Lower leg skin (tissue), 3 donors: ENCODE data around the gene KIF5C.

Source experiments
- POLR2A ChIP-seq, 2 donors: fragments of 450-650 bp; IDR thresholded peaks; one replicate each; pipeline ENCODE4 v1.6.1; 2016 to 2017; ENCODE audit warnings: antibody characterized with exemption in 2 of 2, mild to moderate bottlenecking in 1 of 2, moderate library complexity in 1 of 2
- TF ChIP-seq, protein P1 (sequence below), 3 donors: fragments of 450-650 bp; IDR thresholded peaks; one replicate each; pipeline ENCODE4 v1.5.1; 2016; ENCODE audit warnings: antibody characterized with exemption in 3 of 3, mild to moderate bottlenecking in 3 of 3, moderate library complexity in 2 of 3

DNA sequence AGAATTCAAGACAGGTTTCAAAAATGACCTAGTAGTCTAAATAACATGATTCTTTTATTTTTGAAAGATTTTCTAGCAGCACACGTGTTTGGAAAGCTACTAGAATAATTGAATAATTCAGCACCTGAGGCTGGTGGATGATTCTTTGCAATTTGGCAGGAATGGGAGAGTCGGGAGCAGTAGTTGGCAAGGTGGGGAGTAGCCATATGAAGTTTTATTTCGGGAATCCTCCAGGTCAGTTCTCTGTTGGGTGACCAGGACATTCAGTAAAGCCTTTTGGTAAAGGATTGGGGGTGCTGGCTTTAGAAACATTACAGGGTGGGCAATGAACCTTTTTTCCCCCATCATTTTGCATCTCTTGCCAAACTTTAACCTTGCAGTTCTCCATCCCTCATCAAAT is 88.4 kb downstream of the KIF5C start:
- TF ChIP-seq, protein P1, sequence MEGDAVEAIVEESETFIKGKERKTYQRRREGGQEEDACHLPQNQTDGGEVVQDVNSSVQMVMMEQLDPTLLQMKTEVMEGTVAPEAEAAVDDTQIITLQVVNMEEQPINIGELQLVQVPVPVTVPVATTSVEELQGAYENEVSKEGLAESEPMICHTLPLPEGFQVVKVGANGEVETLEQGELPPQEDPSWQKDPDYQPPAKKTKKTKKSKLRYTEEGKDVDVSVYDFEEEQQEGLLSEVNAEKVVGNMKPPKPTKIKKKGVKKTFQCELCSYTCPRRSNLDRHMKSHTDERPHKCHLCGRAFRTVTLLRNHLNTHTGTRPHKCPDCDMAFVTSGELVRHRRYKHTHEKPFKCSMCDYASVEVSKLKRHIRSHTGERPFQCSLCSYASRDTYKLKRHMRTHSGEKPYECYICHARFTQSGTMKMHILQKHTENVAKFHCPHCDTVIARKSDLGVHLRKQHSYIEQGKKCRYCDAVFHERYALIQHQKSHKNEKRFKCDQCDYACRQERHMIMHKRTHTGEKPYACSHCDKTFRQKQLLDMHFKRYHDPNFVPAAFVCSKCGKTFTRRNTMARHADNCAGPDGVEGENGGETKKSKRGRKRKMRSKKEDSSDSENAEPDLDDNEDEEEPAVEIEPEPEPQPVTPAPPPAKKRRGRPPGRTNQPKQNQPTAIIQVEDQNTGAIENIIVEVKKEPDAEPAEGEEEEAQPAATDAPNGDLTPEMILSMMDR (IDR thresholded peaks at IDR 0.05) = no peak
- TF ChIP-seq POLR2A (IDR thresholded peaks at IDR 0.05) = no peak
